HG03196 (cell line): ENCODE measurements around the gene EXOC3L1.

Source experiments
- ATAC-seq: cut with Tn5 transposase; IDR thresholded peaks from one replicate; pipeline ENCODE4 v1.9.1; 2021; ENCODE audit not compliant: unreplicated experiment

Gene EXOC3L1, protein sequence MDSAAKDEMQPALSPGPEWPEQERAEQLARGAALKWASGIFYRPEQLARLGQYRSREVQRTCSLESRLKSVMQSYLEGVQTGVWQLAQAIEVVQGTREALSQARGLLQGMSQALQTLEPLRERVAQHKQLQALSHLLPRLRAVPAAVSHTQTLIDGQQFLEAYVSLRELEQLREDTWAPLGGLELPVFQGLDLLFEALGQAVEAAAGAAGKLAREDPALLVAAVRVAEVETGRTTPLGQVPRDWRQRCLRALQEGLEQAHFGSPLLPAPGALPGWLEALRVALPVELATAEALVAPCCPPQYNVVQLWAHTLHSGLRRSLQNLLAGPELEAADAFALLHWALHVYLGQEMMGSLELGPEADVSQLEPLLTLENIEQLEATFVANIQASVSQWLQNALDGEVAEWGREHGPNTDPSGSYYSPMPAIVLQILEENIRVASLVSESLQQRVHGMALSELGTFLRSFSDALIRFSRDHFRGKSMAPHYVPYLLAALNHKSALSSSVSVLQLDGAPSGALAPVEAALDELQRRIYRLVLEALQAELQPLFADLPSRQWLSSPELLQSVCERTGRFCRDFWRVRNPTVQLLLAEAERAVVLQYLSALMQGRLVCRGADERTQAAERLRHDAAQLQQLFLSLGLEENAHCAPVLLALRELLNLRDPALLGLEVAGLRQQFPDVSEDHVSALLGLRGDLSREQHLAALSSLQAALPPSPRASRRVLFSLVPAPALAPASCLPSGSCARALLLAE

DNA sequence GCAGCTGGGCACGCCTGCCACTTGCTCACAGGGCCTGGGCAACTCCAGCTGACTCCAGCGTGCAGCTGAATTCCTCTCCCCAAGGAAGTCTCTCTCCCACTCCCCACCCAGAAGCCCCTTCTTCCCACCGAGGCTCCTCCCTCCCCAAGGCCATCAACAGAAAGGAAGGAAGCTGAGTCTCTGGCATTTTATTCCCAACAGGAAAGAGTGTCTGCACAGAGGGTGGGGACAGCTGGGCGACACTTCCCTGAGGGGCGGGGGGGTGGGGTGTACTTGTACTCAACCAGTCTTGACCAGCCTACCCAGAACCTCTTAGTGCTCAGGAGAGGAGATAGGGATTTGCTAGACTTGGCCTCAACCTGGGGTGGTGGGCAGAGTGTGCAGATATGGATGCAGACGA is at the start of gene EXOC3L1:
Gene EXOC3L1 (minus strand): TSS at position 96 of the 400 bp plus-strand sequence. CDS start 460 bp downstream, outside the sequence.
- ATAC-seq, result no peak

DNA sequence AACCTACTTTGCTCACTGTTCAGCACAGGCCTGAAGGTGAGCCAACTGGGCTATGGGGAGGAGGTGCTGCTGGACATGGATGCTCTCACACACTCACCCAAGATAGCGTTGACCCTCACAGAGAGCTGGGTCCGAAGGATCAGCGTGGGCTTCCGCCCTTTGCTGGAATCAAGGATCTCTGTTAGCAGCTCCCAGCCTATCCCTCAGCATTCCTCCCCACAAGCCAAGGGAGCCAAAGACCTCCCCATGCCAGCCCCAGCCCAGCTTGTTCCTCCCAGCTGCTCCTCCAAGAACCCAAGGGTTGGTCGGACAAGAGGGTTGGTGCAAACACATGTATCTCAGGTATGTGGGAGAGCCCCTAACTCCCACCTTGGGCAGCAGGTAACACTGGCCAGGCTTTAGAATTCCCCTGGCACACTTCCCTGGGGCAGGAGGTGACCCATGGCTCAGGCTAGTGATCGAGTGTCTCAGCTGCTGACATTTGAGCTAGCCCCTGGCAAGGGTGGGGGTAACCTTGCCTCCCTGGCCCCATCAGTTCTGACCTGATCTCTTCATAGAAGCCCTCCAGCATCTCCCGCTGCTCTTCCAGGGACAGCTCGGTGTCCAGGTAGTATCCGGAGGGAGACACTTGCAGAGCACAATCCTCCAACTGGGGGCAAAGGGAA is 49.0 kb upstream of the EXOC3L1 start:
- ATAC-seq, result no peak

DNA sequence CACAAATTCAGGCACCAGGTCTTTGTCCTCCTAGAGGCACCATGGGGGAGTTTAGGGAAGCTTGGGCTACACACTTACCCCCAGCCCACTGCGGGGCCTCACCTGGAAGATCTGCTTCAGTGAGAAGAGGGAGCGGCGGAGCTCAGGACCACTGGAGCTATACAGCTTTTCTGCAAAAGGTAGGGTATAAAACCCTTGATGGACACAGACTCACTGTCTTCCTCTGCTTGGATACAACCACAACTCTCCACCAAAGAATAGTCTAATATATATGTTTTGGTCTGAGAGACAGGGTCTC is 48.3 kb upstream of the EXOC3L1 start:
- no peak for ATAC-seq

DNA sequence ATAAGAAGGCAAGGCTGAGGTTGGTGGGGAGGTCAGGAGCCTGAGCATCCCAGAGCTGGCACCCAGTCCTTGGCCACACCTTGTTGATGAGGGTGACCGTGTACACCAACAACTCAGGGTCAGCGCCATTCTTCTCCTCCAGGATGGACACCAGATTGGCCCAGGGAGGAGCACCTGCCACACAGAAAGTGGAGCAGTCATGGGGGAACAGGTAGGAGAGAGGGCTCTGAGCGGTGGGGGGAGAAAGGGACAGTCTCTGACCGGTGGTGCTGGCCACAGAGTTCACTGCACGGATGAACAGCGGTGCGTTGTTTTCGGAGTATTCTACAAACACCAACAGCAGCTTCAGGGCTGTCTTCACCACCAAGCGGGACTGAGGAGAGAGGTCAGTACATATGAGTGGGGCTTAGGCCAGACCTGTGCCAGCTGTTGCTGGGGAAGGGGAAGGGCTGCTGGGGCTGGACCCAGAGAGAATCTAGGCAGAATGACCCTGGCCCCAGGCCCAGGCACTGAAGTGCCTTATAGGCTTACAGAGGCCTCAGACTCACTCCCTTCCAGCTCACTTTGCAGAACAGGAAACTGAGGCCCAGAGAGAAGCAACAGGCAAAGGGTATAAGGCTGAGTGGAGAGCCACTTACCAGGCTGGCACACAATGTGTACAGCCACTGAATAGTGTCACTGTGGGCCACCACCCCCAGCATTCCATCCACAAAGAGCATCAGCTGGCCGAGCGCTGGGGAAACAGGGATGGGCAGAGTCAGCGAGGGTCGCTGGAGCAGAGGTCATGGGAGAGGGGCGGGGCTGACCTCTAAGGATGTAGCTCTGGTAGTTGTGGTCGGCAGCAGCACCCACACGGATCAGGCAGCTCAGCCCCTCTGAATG is 47.7 kb upstream of the EXOC3L1 start:
- no peak for ATAC-seq

- ATAC-seq, result no peak
These were observed 46.8 kb upstream of the EXOC3L1 start for GRCh38 chr16:67236563-67237395.

- ATAC-seq, result no peak
These were observed 46.1 kb upstream of the EXOC3L1 start for GRCh38 chr16:67235816-67236562.

DNA sequence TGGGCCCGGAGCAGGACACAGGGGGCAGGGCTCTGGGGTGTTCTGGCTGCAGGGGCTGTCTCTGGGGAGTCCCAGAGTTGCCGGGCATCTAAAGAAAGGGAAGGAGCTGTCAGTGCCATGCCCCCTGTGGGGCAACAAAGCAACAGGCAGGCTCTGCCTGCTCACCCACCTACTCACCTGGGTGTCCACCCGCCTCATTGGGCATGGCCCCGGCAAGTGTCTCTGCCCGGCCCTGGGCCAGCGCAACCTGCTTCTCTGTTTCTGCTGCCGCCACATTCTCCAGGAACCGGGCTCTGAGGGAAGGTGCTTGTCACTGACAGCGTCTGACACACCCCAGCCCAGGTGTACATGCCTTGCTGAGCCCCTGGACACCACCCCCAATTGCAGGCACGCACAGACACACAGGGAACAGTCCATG is 44.3 kb upstream of the EXOC3L1 start:
- ATAC-seq, result no peak

DNA sequence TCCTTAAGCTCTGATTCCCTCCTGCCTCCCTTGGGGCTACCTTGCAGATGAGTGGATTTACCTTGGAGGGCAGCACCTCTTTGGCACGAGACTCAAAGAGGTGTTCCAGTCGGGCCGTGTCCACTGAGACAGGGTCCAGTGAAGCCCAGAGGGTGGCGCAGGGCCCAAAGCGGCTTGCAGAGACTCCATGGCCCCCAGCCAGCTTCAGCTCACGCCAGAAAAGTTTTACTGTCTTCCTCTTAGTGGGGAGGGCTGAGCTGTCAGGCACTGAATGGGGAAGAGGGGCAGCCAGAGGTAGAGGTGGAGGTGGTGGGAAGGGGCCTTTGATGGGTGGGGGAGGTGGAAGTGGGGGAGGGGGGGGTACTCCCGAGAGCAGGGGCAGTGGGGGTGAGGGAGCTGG is 43.7 kb upstream of the EXOC3L1 start:
- ATAC-seq, result no peak

DNA sequence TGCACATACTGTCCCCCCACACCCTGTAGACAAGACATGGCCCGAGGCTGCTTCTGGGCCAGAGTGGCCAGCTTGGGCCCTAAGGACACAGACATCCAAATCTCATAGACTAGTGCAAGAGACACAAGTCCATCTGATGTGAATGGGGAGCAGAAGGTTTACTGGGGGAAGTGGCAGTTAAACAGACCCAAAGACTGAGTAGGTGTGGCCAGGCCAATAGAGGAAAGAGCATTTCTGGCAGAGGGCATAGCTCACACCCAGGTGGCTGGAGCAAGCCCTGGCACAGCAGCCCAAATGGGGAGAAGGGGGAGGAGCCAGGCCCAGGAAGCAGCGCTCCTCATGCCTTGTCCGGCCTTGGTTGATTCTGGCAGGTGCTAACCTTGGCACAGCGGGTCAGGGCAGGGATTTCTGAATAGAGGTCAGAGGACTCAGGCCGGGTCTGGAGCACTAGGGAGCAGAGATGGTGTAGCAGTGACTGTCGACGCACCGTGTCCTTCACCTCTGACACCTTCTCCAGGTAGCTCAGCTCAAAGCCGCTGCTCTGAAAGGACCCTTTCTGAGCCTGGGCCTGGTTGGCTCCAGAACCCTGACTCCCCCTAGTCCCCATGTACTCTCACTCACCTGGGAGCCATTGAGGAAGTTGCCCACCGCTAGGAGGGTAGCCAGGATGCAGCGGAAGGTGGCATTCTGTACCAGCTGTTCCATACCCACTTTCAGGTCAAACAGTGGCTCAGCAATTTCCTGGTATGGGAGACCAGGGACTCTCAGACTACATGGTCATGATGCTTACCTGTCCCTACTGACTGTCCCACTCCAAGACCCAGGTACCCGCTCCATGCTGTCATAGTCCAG is 41.1 kb upstream of the EXOC3L1 start:
- no peak for ATAC-seq

DNA sequence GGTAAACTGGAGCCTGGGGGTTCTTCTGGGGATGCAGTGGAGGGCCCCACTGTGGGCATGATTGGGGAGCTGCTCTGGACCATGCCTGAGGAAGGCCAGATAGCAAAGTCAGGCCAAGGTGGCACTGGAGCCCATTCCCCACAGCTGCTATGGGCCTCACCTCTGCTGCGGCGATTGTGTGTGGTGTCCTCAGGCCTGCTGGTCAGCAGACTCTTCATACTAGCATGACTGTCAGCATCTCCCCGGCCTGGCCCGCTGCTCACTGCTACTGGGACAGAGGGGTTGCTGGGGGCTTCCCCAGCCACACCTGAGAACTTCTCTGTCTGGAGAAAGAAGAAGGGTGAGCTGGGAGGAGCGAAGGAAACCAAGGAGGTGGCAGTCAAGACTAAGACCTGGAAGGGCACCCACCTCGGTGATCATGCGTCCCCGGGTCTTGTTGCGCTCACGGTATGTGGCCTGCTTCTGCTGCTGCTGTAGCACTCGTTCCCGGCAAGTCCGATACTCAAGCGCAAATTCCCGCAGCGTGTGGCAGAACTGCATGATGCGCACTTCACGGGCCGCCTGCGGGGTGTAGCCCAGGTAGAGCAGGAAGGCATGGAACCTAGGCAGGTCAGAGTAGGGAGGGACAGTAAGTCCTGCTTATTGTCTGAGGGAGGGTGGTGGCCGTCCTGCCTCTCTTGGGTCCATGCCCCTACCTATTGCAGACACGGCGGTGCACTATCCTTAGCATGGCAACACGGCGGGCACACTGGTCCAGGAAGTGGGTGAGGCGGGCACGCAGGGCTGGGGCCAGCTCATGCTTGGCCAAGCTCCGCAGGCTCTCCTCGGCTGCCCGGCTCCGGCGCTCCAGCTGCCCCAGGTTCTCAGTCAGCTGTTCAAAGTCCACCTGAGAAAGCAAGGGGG is 40.2 kb upstream of the EXOC3L1 start:
- no peak for ATAC-seq

- no peak for ATAC-seq
These were observed 39.0 kb upstream of the EXOC3L1 start for GRCh38 chr16:67228905-67229304.

- no peak for ATAC-seq
These were observed 38.3 kb upstream of the EXOC3L1 start for GRCh38 chr16:67228034-67228785.

GRCh38 chr16:67227567-67227921 is 37.6 kb upstream of the EXOC3L1 start:
- ATAC-seq, result no peak

- ATAC-seq, result peak; percentile 92
These were observed 37.0 kb upstream of the EXOC3L1 start, which contains the start of gene TMEM208 for GRCh38 chr16:67226804-67227566. Gene TMEM208 (plus strand): TSS chr16:67227130. CDS start chr16:67227219, 89 bp downstream.

DNA sequence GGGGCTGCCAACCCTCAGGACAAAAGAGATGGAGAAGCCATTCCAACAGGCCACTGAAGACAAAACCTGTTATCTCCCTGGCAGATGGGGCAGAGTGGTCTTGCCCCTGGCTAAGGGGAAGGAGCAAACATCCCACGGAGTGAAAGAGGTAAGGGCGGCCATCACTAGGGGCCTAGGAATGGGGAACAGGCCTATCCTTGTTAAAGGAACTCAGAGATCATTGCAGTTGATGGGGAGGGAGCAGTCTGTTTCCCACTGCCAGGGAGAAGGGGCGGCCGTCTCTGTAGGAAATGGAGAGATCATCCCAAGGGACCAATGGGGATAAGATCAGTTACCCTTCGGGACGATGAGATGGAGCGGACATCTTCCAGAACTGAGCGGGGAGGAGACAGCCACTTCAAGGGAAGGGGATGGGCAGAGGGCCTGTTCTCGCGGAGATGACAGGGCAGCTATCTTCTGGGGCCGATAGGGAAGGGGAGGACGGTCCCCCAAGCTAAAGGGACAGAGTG is 36.4 kb upstream of the EXOC3L1 start:
- no peak for ATAC-seq

- no peak for ATAC-seq
These were observed 34.1 kb upstream of the EXOC3L1 start for GRCh38 chr16:67223992-67224391.
